ENCODE results near the gene SLC4A1. TPM values are rescaled to one million over a fixed set of nuclear protein-coding genes. Genes with fewer than 3 reads are reported as not detected.

SLC4A1 gene
- total RNA-seq, 1 experiment from 2014 or later: not detected

Small RNA genes lying within 50 kb of the gene (microRNA-seq; reads per million reads assigned to microRNA genes)
- not detected for gene MIR6782 (ENCODE audit: borderline number of aligned reads)

Other genes starting within 250 kb of the SLC4A1 start
- 96.8 to 102 TPM (median 98.0 TPM) in 3 replicates for gene LSM12, start 201.5 kb downstream of the SLC4A1 start, total RNA-seq (2021)
- gene G6PC3, start 197.4 kb downstream of the SLC4A1 start, total RNA-seq (2021): 121 to 122 TPM (median 121 TPM) in 3 replicates
- gene HDAC5, start 144.5 kb downstream of the SLC4A1 start, total RNA-seq (2021): 54.0 to 61.6 TPM (median 59.0 TPM) in 3 replicates
- gene HROB, start 126.2 kb downstream of the SLC4A1 start, total RNA-seq (2021): 22.4 to 23.9 TPM (median 23.7 TPM) in 3 replicates
- 0.11 to 0.23 TPM (median 0.14 TPM) in 3 replicates for gene ASB16, start 97.4 kb downstream of the SLC4A1 start, total RNA-seq (2021)
- 21.9 to 26.9 TPM (median 25.3 TPM) in 3 replicates for gene TMUB2, start 81.2 kb downstream of the SLC4A1 start, total RNA-seq (2021)
- gene ATXN7L3, start 68.3 kb downstream of the SLC4A1 start, total RNA-seq (2021): 113 to 124 TPM (median 114 TPM) in 3 replicates
- gene UBTF, start 48.5 kb downstream of the SLC4A1 start, total RNA-seq (2021): 69.5 to 77.1 TPM (median 75.9 TPM) in 3 replicates
- 5.1 to 6.5 TPM (median 5.2 TPM) in 3 replicates for gene RUNDC3A, start 40.5 kb upstream of the SLC4A1 start, total RNA-seq (2021)
- 254 to 271 TPM (median 268 TPM) in 3 replicates for gene SLC25A39, start 56.7 kb upstream of the SLC4A1 start, total RNA-seq (2021)
- 177 to 185 TPM (median 185 TPM) in 3 replicates for gene GRN, start 77.2 kb upstream of the SLC4A1 start, total RNA-seq (2021)
- gene FAM171A2, start 95.7 kb upstream of the SLC4A1 start, total RNA-seq (2021): 28.2 to 29.9 TPM (median 28.5 TPM) in 3 replicates
- gene ITGA2B, start 121.5 kb upstream of the SLC4A1 start, total RNA-seq (2021): 21.5 to 30.3 TPM (median 28.5 TPM) in 3 replicates
- gene GPATCH8, start 235.3 kb upstream of the SLC4A1 start, total RNA-seq (2021): 51.9 to 52.4 TPM (median 51.9 TPM) in 3 replicates